Stimulated activated CD8-positive, alpha-beta memory T cell treated with anti-CD3 and anti-CD28 coated beads, Interleukin-7, amount 100 ng/mL, for 24 hours (primary cell): Measurements from ENCODE around the gene TRIM73.
"Not testable (repeated sequence)": the region's sequence is repeated elsewhere in the genome, so short reads cannot be mapped to it uniquely, and the experiment has no call there.

ENCODE experiments used
- DNase-seq: peaks from one replicate; pipeline ENCODE4 v3.0.0-alpha.2; 2020; ENCODE audit warnings: low read depth

Gene TRIM73

DNA sequence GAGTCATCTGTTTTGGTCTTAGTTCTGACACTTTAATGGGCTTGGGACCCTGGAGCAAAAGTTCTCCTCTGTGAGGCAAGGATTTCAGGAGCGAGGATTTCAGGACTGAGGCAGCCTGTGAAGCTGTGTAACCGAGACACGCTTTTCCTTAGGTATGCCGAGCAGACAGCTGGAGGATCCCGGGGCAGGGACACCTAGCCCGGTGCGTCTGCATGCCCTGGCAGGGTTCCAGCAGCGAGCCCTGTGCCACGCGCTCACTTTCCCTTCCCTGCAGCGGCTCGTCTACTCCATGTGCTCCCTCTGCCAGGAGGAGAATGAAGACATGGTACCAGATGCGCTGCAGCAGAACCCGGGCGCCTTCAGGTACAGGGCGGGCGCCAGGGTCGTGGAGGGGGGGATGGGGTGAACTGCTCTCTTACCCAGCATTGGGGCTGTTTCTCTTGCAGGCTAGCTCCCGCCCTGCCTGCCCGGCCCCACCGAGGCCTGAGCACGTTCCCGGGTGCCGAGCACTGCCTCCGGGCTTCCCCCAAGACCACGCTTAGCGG lies 20.5 kb downstream of the TRIM73 start:
- DNase-seq, result not testable (repeated sequence)

DNA sequence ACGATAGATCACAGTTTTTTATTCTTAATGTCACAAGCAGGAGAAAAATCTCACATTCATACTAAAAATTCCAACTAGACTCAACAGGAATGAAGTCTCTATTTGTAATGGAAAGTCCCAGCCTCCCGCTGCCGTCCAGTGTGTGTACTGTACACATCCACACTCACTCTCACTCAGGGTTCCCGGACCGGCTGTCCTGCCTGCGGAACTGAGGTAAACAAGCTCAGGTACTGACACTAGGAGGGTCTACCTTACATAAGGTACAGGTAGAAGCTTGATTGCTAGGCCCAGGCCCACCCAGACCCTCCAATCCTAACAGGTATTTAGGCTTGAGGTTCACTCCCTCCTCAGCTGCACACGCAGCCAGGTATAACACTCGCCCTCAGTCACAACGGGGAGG lies 21.4 kb downstream of the TRIM73 start:
- DNase-seq, result not testable (repeated sequence)

DNA sequence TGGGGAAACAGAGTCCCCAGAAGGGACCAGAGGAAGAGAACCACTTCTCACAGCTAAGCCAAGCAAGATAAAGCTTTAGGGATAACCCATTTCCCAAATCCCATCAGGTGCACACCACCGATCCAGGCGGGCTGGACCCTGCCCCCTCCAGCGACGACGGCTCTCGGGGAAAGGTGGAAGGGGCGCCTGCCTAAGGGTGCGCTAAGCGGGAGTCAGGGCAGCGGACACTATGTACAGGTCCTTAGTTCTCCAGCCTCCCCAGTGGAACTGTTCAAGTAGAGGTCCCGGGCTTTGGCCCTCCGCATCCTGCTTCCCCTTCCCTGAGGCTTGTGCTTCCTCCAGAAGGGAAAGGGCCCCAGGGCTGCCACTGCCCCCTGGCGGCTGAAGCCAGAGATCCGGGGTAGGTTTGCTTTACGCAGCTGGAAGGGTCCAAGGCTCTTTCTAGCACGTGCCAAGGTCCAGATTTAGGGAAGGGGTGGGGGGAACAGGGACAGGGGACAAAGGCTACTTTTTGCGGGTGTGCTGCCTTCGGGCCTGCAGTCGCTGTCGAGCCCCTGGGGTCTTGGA lies 22.9 kb downstream of the TRIM73 start:
- not testable (repeated sequence) for DNase-seq

DNA sequence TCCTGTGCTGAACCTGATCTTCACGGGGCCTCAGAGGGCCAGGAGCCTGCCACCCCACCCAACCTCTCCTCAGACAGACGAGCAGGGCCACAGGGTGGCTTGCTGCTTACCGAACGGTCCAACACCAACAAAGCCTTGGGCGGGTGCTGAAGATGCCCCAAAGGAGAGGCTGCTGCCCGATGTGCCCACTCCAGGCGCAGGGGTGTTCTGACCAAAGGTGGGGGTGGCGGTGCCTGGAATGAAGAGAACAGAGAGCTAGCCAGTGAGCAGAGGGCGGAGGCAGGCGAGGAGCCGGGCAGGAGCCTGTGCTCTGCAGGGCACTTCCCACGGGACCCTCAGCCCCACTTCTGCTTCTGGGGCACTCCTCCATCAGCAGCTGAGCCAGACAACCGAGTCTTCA lies 23.8 kb downstream of the TRIM73 start:
- not testable (repeated sequence) for DNase-seq

DNA sequence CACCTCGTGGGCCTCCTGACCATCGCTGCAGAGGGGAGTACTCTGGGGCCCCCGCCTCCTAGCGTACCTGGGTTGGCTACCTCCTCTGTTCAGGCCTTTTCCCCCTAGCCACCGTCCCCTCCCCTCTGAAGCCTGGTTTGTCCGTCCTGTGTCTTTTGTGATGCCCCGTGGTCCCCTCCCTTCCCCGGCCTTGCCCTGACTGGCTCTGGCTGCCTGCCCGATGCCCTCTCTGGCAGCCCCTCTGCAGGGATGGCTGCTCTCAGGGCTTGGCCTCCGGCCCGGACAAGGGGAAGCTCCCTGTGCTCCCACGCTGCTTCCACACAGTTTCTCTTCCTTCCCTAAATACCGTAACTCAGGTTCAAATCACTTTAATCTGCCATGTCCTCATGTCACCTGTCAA lies 24.3 kb downstream of the TRIM73 start:
- not testable (repeated sequence) for DNase-seq

DNA sequence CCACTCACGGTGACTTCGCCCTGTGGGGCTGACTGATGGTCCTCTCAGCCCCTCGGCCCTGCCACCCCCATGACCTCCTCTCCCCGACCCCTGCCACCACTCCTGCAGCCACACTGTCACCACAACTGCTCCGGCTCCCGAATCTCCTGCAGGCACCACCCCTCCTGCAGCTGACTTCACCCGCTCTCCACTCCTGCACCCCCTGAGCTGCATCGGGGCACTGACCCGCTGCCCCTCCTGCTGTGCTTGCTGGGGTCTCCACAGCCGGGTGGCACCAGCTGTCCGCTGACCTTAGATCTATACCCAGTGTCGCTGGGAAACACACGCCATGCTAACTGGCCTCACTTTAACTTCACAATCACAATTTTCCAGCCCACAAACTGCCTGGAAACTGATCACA lies 24.7 kb downstream of the TRIM73 start:
- not testable (repeated sequence) for DNase-seq

DNA sequence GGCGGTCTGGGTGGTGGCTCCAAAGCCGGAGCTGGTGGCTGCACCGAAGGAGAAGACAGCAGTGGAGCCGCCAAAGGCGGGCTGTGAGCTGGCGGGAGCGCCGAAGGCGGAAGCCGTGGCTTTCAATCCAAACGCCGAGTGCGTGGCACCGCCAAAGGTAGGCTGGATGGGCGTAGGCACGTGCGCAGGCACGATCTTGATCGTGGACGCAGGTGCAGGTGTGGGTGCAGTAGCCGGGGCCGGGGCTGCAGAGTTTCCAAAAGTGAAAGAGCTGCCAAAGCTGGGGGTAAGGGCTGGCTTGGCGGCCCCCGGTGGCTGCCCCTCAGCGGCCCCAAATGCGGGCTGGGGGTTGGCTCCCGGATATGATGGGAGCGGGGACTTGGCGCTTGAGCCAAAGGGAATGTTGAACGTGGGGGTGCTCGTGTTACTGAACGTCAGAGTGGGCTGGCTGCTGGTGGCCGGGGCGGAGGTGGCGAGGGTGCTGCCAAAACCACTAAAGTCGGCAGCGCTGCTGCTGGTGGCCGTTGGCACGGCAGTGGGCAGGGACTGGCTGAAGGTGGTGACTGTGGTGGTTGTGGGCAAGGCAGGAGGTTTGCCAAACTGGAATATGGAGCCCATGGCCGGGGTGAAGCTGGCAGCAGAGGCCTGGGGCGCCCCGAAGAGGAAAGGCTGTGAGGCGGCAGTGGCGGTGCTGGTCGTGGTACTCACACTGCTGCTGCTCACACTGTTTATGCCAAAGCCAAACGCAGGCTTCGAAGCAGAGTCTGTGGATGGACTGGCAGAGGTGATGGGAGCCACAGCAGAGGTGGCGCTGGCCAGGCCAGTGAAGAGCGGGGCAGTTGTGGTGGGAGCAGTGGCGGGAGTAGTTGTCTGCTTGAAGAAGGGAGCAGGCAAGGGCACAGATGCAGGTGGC lies 26.6 kb downstream of the TRIM73 start:
- DNase-seq, result not testable (repeated sequence)

DNA sequence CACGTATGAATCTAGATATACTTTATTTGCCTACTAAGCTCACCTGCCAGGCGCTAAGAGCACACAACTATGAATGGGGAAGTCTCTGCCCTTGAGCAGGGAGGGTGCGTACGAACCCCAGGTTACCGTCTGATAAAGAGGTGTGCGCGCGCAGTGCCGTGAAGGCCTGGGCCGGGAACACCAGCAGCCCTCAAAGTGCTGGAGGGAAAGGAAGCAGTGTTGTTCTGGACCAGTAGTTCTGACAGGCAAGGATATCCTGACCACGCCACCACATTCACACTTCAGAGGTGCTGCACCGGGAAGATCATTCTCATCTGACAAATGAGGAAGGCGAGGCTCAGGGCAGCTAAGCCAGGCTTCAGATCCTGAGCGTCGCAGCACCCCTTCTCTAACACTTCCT lies 28.1 kb downstream of the TRIM73 start:
- DNase-seq, result not testable (repeated sequence)

DNA sequence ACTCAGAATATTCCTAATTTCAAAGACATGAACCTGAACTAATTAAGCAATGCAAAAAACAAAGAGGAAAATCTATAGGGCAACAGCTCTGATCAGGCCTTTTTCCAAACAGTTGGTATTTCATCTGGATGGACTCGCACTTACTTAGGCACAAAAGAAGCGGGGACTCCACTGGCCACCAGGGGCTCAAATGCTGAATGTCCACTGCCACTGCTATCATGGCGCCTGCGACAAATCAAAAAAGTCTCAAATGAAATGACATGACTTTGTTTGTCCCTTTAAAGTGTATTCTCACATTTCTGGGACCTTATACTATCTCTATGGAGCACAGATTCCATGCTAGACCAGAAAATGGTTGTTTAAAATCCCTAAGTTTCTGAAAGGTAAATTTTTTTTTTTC lies 43.6 kb downstream of the TRIM73 start:
- DNase-seq, result not testable (repeated sequence)

DNA sequence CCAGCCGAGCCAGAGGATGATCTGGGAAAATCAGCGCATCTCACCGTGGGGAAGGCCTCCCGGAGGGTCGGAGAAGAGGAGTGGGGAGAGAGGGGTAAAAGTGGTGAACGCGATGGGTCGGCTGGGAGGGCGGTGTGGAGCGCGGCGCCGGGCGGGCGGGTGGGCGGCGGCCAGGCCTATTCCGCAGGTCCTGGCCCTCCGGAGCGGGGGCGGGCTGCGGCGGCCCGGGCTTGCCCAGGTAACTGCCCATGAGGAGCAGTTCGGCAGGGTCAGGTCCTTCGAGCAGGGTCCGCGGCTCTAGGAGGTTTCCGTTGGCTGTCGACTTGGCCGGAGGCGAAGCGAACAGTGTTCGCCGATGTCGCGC lies 46.7 kb downstream of the TRIM73 start:
- DNase-seq, result not testable (repeated sequence)

DNA sequence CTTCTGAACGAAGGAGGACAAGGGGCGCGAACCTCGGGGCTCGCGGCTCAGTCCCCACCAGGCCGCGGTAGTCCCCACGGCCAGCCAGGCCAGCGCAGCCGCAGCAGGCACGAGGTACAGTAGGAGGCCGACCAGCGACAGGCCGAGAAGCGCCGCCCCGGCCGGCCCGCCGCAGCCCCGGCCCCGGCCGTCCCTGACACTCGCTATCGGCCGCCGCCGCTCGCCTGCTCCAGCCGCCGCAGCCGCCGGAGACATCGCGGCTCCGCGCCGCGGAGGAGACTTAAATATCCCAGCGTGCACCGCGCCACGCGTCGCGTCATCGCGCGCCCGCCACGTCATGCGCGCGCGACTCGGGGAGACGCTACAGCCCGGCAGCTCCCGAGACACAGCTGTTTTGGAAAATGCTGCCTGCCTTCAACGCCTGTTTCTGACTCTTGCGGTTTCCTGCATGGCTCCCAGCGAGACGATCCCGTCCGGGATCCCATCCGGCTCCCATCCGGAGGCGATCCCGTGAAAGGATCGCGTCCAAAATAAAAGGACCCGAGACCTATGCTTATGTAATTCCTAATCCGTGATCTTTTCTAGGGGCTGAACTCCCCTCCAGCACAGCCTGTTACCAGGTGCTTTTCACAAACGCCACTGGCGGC lies 47.2 kb downstream of the TRIM73 start:
- DNase-seq, result peak; percentile 7

DNA sequence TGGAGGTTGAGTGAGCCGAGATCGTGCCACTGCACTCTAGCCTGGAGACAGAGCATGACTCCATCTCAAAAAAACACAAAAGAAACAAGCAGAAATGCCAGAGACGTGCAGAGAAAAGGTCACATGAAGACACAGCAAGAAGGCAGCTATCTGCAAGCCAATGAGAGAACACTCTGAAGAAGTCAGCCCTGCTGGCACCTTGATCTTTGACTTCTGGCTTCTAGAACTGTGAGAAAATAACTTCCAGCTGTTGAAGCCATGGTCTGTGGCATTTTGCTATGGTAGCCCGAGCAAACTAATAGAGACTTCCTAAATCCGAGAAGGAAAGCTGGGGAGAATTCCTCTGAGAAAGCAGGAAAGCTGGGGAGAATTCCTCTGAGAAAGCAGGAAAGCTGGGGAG lies 54.5 kb downstream of the TRIM73 start:
- DNase-seq, result not testable (repeated sequence)

DNA sequence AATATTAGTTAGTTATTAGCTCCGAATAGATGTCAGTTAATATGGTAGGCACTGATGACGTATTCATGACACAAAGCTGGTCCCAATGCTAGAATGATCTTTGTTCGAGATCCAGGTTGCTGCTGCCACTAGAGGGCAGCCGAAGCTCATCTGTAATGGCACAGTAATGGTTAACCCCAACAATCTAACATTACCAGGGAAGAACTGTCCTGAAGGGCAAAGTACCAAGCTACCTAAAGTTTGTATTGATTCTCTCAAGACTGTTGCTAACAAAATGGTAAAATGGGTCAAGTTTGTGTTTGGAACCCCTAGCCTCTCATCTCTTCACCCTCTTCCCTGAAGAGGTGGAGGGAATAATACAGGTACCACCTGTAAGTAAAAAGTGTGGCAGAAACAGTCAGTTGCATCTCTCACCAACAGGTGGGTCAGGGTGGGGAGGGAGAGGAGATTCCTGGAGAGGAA lies 57.1 kb downstream of the TRIM73 start:
- DNase-seq, result not testable (repeated sequence)
